ENCODE results near the gene NEUROD2.

DNA sequence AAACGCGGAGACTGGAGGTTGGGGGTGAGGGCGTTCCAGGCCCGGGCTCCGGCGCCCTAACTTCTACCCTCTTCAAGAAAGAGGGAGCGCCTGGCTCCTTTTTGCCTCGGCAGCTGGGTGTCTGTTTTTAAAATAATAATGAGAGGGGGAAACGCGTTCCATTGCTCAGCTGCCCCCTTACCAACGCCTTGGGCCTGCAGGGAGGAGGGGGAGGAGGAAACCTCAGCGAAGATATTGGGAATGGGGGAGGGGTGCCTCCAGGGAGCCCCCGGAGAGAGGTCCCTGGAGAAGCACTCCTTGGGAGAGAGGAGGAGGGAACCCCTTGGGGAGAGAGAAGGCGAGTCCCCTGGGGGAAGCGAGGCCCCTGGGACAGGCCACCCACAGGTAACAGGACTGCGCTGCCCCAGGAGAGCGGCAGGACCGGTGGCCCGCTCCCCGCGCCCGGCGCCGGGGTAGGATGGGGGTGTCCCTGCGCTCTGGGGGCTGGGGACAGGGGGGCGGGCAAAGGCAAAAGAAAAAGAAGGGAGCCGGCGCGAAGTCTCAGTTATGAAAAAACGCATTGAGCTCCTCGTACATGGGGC is 2.7 kb downstream of the NEUROD2 start:
- TF ChIP-seq, protein P1, sequence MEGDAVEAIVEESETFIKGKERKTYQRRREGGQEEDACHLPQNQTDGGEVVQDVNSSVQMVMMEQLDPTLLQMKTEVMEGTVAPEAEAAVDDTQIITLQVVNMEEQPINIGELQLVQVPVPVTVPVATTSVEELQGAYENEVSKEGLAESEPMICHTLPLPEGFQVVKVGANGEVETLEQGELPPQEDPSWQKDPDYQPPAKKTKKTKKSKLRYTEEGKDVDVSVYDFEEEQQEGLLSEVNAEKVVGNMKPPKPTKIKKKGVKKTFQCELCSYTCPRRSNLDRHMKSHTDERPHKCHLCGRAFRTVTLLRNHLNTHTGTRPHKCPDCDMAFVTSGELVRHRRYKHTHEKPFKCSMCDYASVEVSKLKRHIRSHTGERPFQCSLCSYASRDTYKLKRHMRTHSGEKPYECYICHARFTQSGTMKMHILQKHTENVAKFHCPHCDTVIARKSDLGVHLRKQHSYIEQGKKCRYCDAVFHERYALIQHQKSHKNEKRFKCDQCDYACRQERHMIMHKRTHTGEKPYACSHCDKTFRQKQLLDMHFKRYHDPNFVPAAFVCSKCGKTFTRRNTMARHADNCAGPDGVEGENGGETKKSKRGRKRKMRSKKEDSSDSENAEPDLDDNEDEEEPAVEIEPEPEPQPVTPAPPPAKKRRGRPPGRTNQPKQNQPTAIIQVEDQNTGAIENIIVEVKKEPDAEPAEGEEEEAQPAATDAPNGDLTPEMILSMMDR (IDR thresholded peaks at IDR 0.05) = no peak
- TF ChIP-seq POLR2A (IDR thresholded peaks at IDR 0.05) = no peak
